MM.1S (cell line): ENCODE results near the gene GPR157.

Experiments
- DNase-seq: peaks from one replicate; pipeline ENCODE4 v3.0.0-alpha.2; 2015
- H2AFZ ChIP-seq: fragments of 300-600 bp; sonication (generic); 2 replicates; pipeline ENCODE4 v1.6.0; 2016; ENCODE audit warnings: antibody characterized with exemption, low read length
- H3F3A ChIP-seq: fragments of 300-600 bp; sonication (generic); 2 replicates; pipeline ENCODE4 v1.6.1; 2016; ENCODE audit warnings: mild to moderate bottlenecking, antibody characterized with exemption, low read length, moderate library complexity, mixed read lengths; ENCODE audit not compliant: insufficient read depth
- H3K27ac ChIP-seq: fragments of 300-600 bp; sonication (generic); 2 replicates; pipeline ENCODE4 v1.5.1; 2016; ENCODE audit warnings: mild to moderate bottlenecking, low read length
- H3K27me3 ChIP-seq: fragments of 300-600 bp; sonication (generic); replicated peaks from 2 replicates; pipeline ENCODE4 v1.6.0; 2016; ENCODE audit warnings: low read length; ENCODE audit not compliant: insufficient read depth
- H3K36me3 ChIP-seq: fragments of 300-600 bp; sonication (generic); replicated peaks from 2 replicates; pipeline ENCODE4 v1.6.1; 2016; ENCODE audit warnings: mild to moderate bottlenecking, low read length, mixed read lengths; ENCODE audit not compliant: insufficient read depth
- H3K4me1 ChIP-seq: fragments of 300-600 bp; sonication (generic); 2 replicates; pipeline ENCODE4 v1.6.1; 2016; ENCODE audit warnings: low read length, mixed read lengths
- H3K4me2 ChIP-seq: fragments of 300-600 bp; sonication (generic); 2 replicates; pipeline ENCODE4 v1.6.0; 2016; ENCODE audit warnings: low read depth, low read length
- H3K4me3 ChIP-seq: fragments of 300-600 bp; sonication (generic); 2 replicates; pipeline ENCODE4 v1.5.1; 2016; ENCODE audit warnings: low read length, mixed read lengths
- H3K79me2 ChIP-seq: fragments of 300-600 bp; sonication (generic); 2 replicates; pipeline ENCODE4 v1.6.1; 2016; ENCODE audit warnings: mixed run types, low read length, mixed read lengths
- H3K9ac ChIP-seq: fragments of 300-600 bp; sonication (generic); 2 replicates; pipeline ENCODE4 v1.6.1; 2016; ENCODE audit warnings: low read length, mixed read lengths
- H3K9me2 ChIP-seq: fragments of 300-600 bp; sonication (generic); replicated peaks from 2 replicates; pipeline ENCODE4 v1.6.1; 2016; ENCODE audit warnings: mild to moderate bottlenecking, low read length, mixed read lengths; ENCODE audit not compliant: insufficient read depth
- H3K9me3 ChIP-seq: fragments of 300-600 bp; sonication (generic); replicated peaks from 2 replicates; pipeline ENCODE4 v1.6.1; 2016; ENCODE audit warnings: mild to moderate bottlenecking, low read length, mixed read lengths; ENCODE audit not compliant: insufficient read depth
- H4K20me1 ChIP-seq: fragments of 300-600 bp; sonication (generic); 2 replicates; pipeline ENCODE4 v1.6.1; 2016; ENCODE audit warnings: mild to moderate bottlenecking, low read length, moderate library complexity, mixed read lengths; ENCODE audit not compliant: insufficient read depth
- CTCF ChIP-seq: fragments of 300-600 bp; sonication (generic); IDR thresholded peaks from 2 replicates; pipeline ENCODE4 v1.5.1; 2016; ENCODE audit warnings: antibody characterized with exemption, low read length, mixed read lengths
- EZH2 ChIP-seq: fragments of 300-600 bp; sonication (generic); optimal IDR thresholded peaks from 2 replicates; pipeline ENCODE3; 2017; ENCODE audit warnings: low read depth, mild to moderate bottlenecking, antibody characterized with exemption, low read length, mixed read lengths
- EZH2phosphoT487 ChIP-seq: fragments of 300-600 bp; sonication (generic); IDR thresholded peaks from 2 replicates; pipeline ENCODE4 v1.6.1; 2018; ENCODE audit warnings: antibody characterized with exemption, low read length

GPR157 gene

GRCh38 chr1:9121496-9122409 lies 7.1 kb downstream of the GPR157 start:
- Histone ChIP-seq H3F3A (no peaks in the 10 kb centered on the region), H3K27ac (no peak overlapping the region), H3K4me2 (no peak overlapping the region), H3K4me1 (no peaks in the 10 kb centered on the region), H3K79me2 (no peaks in the 10 kb centered on the region), H3K27me3 (no peaks in the 10 kb centered on the region; the same call in 1 of the 2 replicates), H3K4me3 (no peak overlapping the region), H3K36me3 (no peaks in the 10 kb centered on the region), H3K9me3 (no peaks in the 10 kb centered on the region), H4K20me1 (no peaks in the 10 kb centered on the region), H2AFZ (no peak overlapping the region), H3K9ac (no peak overlapping the region), H3K9me2 (no peaks in the 10 kb centered on the region)
- TF ChIP-seq CTCF (no peak), EZH2phosphoT487 (no peak), EZH2 (no peak)
- DNase-seq: no peak

- no peak overlapping the region for H3K9ac ChIP-seq
- TF ChIP-seq CTCF (no peak), EZH2 (no peak), EZH2phosphoT487 (no peak)
- no peaks in the 10 kb centered on the region for H3K79me2 ChIP-seq
- H2AFZ ChIP-seq: no peak overlapping the region
- H3K4me3 ChIP-seq: no peak overlapping the region
- no peaks in the 10 kb centered on the region for H3K36me3 ChIP-seq
- no peaks in the 10 kb centered on the region for H3K9me2 ChIP-seq
- H3F3A ChIP-seq: no peaks in the 10 kb centered on the region
- DNase-seq: no peak
- no peaks in the 10 kb centered on the region for H3K27me3 ChIP-seq
- no peak overlapping the region for H3K4me2 ChIP-seq
- no peaks in the 10 kb centered on the region for H3K9me3 ChIP-seq
- no peaks in the 10 kb centered on the region for H4K20me1 ChIP-seq
- no peaks in the 10 kb centered on the region for H3K4me1 ChIP-seq
- no peak overlapping the region for H3K27ac ChIP-seq
Observed at GRCh38 chr1:9120312-9120958, 8.5 kb downstream of the GPR157 start.

GRCh38 chr1:9119745-9120144 lies 9.2 kb downstream of the GPR157 start:
- no peak for DNase-seq
- Histone ChIP-seq H3K4me1 (no peaks in the 10 kb centered on the region), H3K27me3 (no peaks in the 10 kb centered on the region), H3K9me3 (no peaks in the 10 kb centered on the region), H3K79me2 (no peaks in the 10 kb centered on the region), H3K27ac (no peak overlapping the region), H3K9ac (no peak overlapping the region), H3K9me2 (no peaks in the 10 kb centered on the region), H2AFZ (no peak overlapping the region), H3F3A (no peaks in the 10 kb centered on the region), H3K4me2 (no peak overlapping the region), H3K4me3 (no peak overlapping the region), H4K20me1 (no peaks in the 10 kb centered on the region), H3K36me3 (no peaks in the 10 kb centered on the region)
- TF ChIP-seq CTCF (no peak), EZH2phosphoT487 (no peak), EZH2 (no peak)
